Measurements from ENCODE around the gene TRIM56. TPM values are rescaled to one million over a fixed set of nuclear protein-coding genes. Genes with fewer than 3 reads are reported as not detected.
"Not testable (repeated sequence)": the region's sequence is repeated elsewhere in the genome, so short reads cannot be mapped to it uniquely, and the experiment has no call there.

The TRIM56 gene
- total and polyA plus RNA-seq, 7 donors, result 6.0 to 25.6 (median 13.2) TPM

DNA sequence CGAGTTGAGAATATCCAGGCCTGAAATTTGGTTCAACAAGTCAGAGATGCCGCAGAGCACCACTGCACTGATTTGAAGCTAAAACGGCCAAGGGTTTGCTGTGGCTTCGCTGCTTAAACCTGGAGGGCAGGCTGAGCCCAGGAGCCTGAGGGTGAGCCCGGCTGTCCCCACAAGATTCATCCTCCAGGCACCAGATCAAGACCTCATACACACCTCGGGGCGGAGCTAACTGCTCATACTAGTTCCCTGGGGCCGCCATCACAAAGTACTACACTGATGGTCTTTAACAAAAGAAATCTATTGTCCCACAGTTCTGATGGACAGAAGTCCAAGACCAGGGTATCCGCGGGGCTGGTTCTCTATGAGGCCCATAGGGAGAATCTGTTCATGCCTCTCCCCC, 16.9 kb upstream of the TRIM56 start:
- no peaks in the 10 kb centered on the region for H3K9me3 ChIP-seq
- H3K4me1 ChIP-seq, result no peaks in the 10 kb centered on the region
- WGBS, 2 donors, result 87 to 89% methylated on average over 10 of the region's 10 CpGs
- H3K4me3 ChIP-seq, result no peak overlapping the region
- no peaks in the 10 kb centered on the region for H3K36me3 ChIP-seq
- no peak for TF ChIP-seq POLR2A (IDR thresholded peaks at IDR 0.05)
- no peak overlapping the region for H3K27ac ChIP-seq
- peaks cover 0 to 43% (median 6%) of the 10 kb centered on the region in 3 donors for H3K27me3 ChIP-seq
- DNase-seq, result peak; percentile 35
- intact Hi-C loops (cut with DNase I), result loop anchor here (10.0 kb wide), 1 partner anchor 274 kb away; no protein-coding TSS in a partner anchor

DNA sequence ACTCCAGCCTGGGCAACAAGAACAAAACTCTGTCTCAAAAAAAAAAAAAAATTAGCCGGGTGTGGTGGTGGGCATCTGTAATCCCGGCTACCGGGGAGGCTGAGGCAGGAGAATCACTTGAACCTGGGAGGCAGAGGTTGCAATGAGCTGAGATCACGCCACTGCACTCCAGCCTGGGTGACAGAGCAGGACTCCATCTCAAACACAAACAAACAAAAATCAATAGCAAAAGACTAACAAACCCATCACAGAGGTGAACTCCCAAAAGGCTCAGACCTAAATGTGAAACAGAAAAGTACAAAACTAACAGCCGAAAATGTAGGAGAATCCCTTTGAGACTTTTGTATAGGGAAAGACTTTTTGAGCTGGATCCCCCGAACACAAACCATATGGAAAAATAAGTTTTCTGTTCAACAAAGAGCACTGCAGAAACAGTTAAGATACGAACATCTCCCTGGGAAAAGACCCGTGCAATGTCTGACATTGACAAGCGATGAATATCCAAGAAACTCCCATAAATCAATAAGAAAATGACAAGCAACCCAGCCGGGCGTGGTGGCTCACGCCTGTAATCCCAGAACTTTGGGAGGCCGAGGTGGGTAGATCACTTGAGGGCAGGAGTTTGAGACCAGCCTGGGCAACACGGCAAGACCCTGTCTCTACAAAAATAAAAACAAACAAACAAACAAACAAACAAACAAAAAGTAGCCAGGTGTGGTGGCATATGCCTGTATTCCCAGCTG, 13.7 kb upstream of the TRIM56 start:
- H3K9me3 ChIP-seq; H3K36me3 ChIP-seq; H3K27ac ChIP-seq; intact Hi-C loops (cut with DNase I); H3K4me3 ChIP-seq; DNase-seq; H3K4me1 ChIP-seq: not testable (repeated sequence)
- WGBS, 2 donors, result 57 to 76% methylated on average over 14 of the region's 14 CpGs
- H3K27me3 ChIP-seq, result peaks cover 0 to 20% (median 5%) of the 10 kb centered on the region in 3 donors

DNA sequence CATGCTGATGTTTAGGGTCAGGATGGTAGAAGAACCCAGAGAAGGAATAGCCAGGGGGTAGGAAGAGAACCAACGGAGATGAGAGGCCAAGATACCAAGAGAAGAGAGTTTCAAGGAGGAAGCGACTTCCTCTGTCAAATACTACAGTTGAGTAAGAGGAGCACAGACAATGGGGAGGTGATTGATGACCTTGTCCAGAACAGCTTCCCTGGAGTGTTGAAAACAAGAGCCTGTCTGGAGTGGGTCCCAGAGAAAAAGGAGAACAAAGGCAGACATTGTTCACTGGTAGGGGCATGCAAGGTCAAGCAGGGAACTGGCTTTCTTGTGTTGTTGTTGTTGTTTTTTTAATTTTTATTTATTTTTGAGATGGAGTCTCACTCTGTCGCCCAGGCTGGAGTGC, 9.6 kb upstream of the TRIM56 start:
- Histone ChIP-seq H3K27ac (no peak overlapping the region), H3K27me3 (peaks cover 0 to 5% (median 0%) of the 10 kb centered on the region in 3 donors), H3K4me3 (no peak overlapping the region), H3K4me1 (no peaks in the 10 kb centered on the region), H3K9me3 (no peaks in the 10 kb centered on the region), H3K36me3 (no peaks in the 10 kb centered on the region)
- 80% methylated on average over 3 of the region's 3 CpGs for WGBS, 2 donors
- TF ChIP-seq EP300 (IDR thresholded peaks at IDR 0.05) (no peak), POLR2AphosphoS5 (IDR thresholded peaks at IDR 0.05) (no peak), POLR2A (IDR thresholded peaks at IDR 0.05) (no peak)
- TF ChIP-seq, protein P1, sequence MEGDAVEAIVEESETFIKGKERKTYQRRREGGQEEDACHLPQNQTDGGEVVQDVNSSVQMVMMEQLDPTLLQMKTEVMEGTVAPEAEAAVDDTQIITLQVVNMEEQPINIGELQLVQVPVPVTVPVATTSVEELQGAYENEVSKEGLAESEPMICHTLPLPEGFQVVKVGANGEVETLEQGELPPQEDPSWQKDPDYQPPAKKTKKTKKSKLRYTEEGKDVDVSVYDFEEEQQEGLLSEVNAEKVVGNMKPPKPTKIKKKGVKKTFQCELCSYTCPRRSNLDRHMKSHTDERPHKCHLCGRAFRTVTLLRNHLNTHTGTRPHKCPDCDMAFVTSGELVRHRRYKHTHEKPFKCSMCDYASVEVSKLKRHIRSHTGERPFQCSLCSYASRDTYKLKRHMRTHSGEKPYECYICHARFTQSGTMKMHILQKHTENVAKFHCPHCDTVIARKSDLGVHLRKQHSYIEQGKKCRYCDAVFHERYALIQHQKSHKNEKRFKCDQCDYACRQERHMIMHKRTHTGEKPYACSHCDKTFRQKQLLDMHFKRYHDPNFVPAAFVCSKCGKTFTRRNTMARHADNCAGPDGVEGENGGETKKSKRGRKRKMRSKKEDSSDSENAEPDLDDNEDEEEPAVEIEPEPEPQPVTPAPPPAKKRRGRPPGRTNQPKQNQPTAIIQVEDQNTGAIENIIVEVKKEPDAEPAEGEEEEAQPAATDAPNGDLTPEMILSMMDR (IDR thresholded peaks at IDR 0.05), result no peak
- DNase-seq, result no peak
- intact Hi-C loops (cut with DNase I), result loop anchor here (5.0 kb wide), 1 partner anchor 178 kb away; the partner anchor contains the start of gene ACHE

DNA sequence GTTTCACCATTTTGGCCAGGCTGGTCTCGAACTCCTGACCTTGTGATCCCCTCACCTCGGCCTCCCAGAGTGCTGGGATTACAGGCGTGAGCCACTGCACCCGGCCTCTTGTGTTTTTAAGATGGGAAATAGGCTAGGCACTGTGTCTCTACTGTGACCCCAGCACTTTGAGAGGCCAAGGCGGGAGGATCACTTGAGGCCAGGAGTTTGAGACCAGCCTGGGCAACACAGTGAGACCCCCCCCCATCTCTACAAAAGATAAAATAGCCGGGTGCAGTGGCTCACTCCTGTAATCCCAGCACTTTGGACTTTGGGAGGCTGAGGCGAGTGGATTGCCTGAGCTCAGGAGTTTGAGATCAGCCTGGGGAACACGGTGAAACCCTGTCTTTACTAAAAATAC, 9.1 kb upstream of the TRIM56 start:
- 64 to 80% methylated on average over 8 of the region's 8 CpGs for WGBS, 2 donors
- DNase-seq, result not testable (repeated sequence)
- intact Hi-C loops (cut with DNase I), result loop anchor here (5.0 kb wide), 1 partner anchor 179 kb away; the partner anchor contains the start of gene ACHE

DNA sequence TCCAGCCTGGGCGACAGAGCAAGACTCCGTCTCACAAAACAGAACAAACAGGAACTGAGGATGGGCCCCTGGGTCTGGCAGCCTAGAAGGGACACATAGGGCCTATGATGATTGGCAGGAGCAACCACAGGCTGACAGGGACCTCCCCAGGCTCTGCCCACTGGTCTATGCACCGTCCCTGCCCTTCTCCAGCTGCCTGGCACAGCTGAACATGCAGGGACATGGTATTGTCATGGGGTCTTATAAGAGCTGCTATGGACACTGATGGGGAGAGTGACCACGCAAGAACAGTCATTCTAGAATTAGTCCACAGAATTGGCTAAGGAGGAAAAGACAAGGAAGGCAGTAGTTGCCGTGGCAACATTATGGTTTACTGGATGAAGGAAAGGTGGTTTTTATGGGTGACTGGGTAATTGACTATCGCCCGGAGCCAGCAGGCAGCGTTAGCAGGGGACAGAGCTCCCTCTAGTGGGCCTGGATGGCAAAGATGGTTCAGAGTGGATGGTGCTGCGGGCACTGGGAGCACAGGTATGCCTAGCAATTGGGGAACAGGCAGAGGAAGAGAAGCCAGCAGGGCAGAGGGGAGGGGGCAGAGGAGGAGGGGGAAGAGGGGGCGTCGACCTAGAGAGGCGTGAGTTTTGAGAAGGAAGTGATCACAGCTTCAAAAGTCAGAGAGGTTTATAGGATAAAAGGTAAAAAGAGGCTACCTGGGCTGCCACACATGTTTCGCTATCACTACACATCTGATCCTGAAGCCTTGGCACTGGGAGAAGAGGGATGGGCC, 7.8 kb upstream of the TRIM56 start:
- TF ChIP-seq, protein P1 (IDR thresholded peaks at IDR 0.05), result peak; percentile 48 to 83 (median 72)
- no peak for TF ChIP-seq EP300 (IDR thresholded peaks at IDR 0.05)
- TF ChIP-seq POLR2AphosphoS5 (IDR thresholded peaks at IDR 0.05), result no peak
- Histone ChIP-seq H3K4me3 (no peak overlapping the region), H3K36me3 (no peaks in the 10 kb centered on the region), H3K27ac (no peak overlapping the region), H3K9me3 (no peaks in the 10 kb centered on the region), H3K27me3 (no peaks in the 10 kb centered on the region), H3K4me1 (no peaks in the 10 kb centered on the region)
- 21 to 22% methylated on average over 13 of the region's 13 CpGs for WGBS, 2 donors
- peak; percentile 77 for DNase-seq
- intact Hi-C loops (cut with DNase I), result loop anchor here (5.0 kb wide), 1 partner anchor 180 kb away; the partner anchor contains the start of gene ACHE

More for the DNA sequence above, 9.1 kb upstream of the TRIM56 start:
- H3K27ac ChIP-seq, H3K4me1 ChIP-seq, H3K27me3 ChIP-seq, H3K36me3 ChIP-seq, H3K9me3 ChIP-seq, H3K4me3 ChIP-seq: not testable (repeated sequence)

DNA sequence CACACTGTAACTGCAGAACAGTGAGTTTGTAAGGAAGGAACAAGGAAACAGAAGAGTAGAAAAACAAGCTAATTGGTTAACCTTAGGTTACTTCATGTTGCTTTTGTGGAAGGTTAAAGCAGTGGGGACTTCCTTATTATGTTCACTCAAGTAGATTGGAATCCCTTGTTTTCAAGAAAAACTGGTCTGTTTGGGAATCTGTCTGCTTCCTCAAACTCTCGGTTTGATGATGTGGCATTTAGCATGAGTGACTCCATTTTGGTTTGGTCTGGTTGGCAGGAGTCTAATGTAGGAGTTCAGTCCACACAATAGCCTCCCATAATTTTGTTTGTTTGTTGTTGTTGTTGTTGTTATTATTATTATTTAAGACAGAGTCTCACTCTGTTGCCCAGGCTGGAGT, 3.8 kb upstream of the TRIM56 start:
- TF ChIP-seq EP300 (IDR thresholded peaks at IDR 0.05), result no peak
- TF ChIP-seq, protein P1 (IDR thresholded peaks at IDR 0.05), result no peak
- TF ChIP-seq POLR2A (IDR thresholded peaks at IDR 0.05), result no peak
- TF ChIP-seq POLR2AphosphoS5 (IDR thresholded peaks at IDR 0.05), result no peak
- no peaks in the 10 kb centered on the region for H3K9me3 ChIP-seq
- intact Hi-C loops (cut with DNase I), result loop anchor here (5.0 kb wide), 1 partner anchor 279 kb away; no protein-coding TSS in a partner anchor
- H3K27me3 ChIP-seq, result no peaks in the 10 kb centered on the region
- 14 to 52% methylated on average over 1 of the region's 1 CpG for WGBS, 2 donors
- no peak overlapping the region for H3K4me3 ChIP-seq
- H3K4me1 ChIP-seq, result peaks cover 0 to 13% (median 8%) of the 10 kb centered on the region in 4 donors
- no peak overlapping the region for H3K27ac ChIP-seq
- no peak for DNase-seq
- H3K36me3 ChIP-seq, result no peaks in the 10 kb centered on the region
